Suprapubic skin (tissue), 4 donors: ENCODE data around the gene THRB.

ENCODE experiments used
- EP300 ChIP-seq: sonication (generic); formaldehyde crosslinking; IDR thresholded peaks from one replicate; pipeline ENCODE4 v1.6.1; 2017; ENCODE audit warnings: antibody characterized with exemption
- POLR2A ChIP-seq, 2 donors: fragments of 450-650 bp; IDR thresholded peaks; one replicate each; pipeline ENCODE4 v1.6.1; 2017; ENCODE audit warnings: antibody characterized with exemption in 2 of 2, mild to moderate bottlenecking in 2 of 2, moderate library complexity in 2 of 2
- POLR2AphosphoS5 ChIP-seq, 3 donors: sonication (generic); formaldehyde crosslinking; IDR thresholded peaks; one replicate each; pipeline ENCODE4 v1.6.1; 2017; ENCODE audit warnings: antibody characterized with exemption in 3 of 3
- TF ChIP-seq, protein P1 (sequence below), 2 donors: fragments of 200-600 bp in 1 of 2; fragments of 450-650 bp in 1 of 2; sonication (generic) in 1 of 2; IDR thresholded peaks; one replicate each; pipeline ENCODE4 v1.5.1; 2016 to 2019; ENCODE audit warnings: antibody characterized with exemption in 2 of 2, mild to moderate bottlenecking in 1 of 2, moderate library complexity in 1 of 2

GRCh38 chr3:24485511-24485910 is 9.1 kb downstream of the THRB start:
- TF ChIP-seq, protein P1, sequence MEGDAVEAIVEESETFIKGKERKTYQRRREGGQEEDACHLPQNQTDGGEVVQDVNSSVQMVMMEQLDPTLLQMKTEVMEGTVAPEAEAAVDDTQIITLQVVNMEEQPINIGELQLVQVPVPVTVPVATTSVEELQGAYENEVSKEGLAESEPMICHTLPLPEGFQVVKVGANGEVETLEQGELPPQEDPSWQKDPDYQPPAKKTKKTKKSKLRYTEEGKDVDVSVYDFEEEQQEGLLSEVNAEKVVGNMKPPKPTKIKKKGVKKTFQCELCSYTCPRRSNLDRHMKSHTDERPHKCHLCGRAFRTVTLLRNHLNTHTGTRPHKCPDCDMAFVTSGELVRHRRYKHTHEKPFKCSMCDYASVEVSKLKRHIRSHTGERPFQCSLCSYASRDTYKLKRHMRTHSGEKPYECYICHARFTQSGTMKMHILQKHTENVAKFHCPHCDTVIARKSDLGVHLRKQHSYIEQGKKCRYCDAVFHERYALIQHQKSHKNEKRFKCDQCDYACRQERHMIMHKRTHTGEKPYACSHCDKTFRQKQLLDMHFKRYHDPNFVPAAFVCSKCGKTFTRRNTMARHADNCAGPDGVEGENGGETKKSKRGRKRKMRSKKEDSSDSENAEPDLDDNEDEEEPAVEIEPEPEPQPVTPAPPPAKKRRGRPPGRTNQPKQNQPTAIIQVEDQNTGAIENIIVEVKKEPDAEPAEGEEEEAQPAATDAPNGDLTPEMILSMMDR (IDR thresholded peaks at IDR 0.05): no peak
- TF ChIP-seq POLR2AphosphoS5 (IDR thresholded peaks at IDR 0.05): no peak
- TF ChIP-seq POLR2A (IDR thresholded peaks at IDR 0.05): no peak
- TF ChIP-seq EP300: no peak
